Lung (tissue), 12 donors: ENCODE results near the gene KLRD1. TPM values are rescaled to one million over a fixed set of nuclear protein-coding genes. Genes with fewer than 3 reads are reported as not detected.

Source experiments
- ATAC-seq: fragments of 200-7000 bp; cut with Tn5 transposase; one replicate; pipeline ENCODE4 v1.9.1; 2020; ENCODE audit warnings: moderate number of reproducible peaks; ENCODE audit not compliant: insufficient read depth, low FRiP score
- DNase-seq, 3 donors: peaks; one replicate each; pipeline ENCODE4 v3.0.0-alpha.2; 2013 to 2017
- H3K27ac ChIP-seq, 2 donors: one replicate each; pipeline ENCODE4 v1.5.1; 2013; ENCODE audit warnings: mild to moderate bottlenecking in 2 of 2, moderate library complexity in 2 of 2, control low read depth in 1 of 2, inconsistent platforms in 1 of 2, low read depth in 1 of 2, low read length in 1 of 2
- H3K27me3 ChIP-seq, 3 donors: one replicate each; pipeline ENCODE4 v1.5.1; 2013; ENCODE audit warnings: low read length in 2 of 3; ENCODE audit not compliant: control insufficient read depth in 3 of 3, insufficient read depth in 3 of 3
- H3K36me3 ChIP-seq, 4 donors: one replicate each; pipeline ENCODE4 v1.5.1; 2013; ENCODE audit warnings: low read length in 4 of 4, mild to moderate bottlenecking in 1 of 4, moderate library complexity in 1 of 4; ENCODE audit not compliant: control insufficient read depth in 4 of 4, insufficient read depth in 4 of 4
- H3K4me1 ChIP-seq, 5 donors: one replicate each; pipeline ENCODE4 v1.5.1; 2013; ENCODE audit warnings: low read length in 5 of 5, mild to moderate bottlenecking in 2 of 5, moderate library complexity in 1 of 5; ENCODE audit not compliant: control insufficient read depth in 5 of 5, insufficient read depth in 5 of 5
- H3K4me3 ChIP-seq: one replicate; pipeline ENCODE4 v1.5.1; 2013; ENCODE audit warnings: mild to moderate bottlenecking, control low read depth, moderate library complexity
- H3K9ac ChIP-seq, 2 donors: one replicate each; pipeline ENCODE4 v1.5.1; 2013; ENCODE audit warnings: low read length in 2 of 2, control low read depth in 1 of 2; ENCODE audit not compliant: insufficient read depth in 1 of 2
- H3K9me3 ChIP-seq, 4 donors: one replicate each; pipeline ENCODE4 v1.5.1; 2013; ENCODE audit warnings: low read length in 3 of 4, mild to moderate bottlenecking in 1 of 4, moderate library complexity in 1 of 4; ENCODE audit not compliant: control insufficient read depth in 4 of 4, insufficient read depth in 3 of 4
- CTCF ChIP-seq: IDR thresholded peaks from 2 replicates; pipeline ENCODE4 v1.5.1; 2012; ENCODE audit warnings: mild to moderate bottlenecking; ENCODE audit errors: control extremely low read depth, extremely low read depth
- WGBS, 2 donors: extraction: QIAGEN DNeasy Blood & Tissue Kit; methylation state at CpG; one replicate each; pipeline ENCODE4 v1.1.7; 2013; 5-methylcytosine and 5-hydroxymethylcytosine counted together
- polyA plus RNA-seq, 2 donors: library from polyadenylated mRNA; stranded (reverse); fragments of 200-250 nt; gene quantifications; one replicate each; pipeline ENCODE4 v1.2.1, GENCODE V29; 2013
- total RNA-seq, 2 donors: library from RNA; depleted of rRNA in 1 of 2; stranded (reverse); fragments of >200 nt in 1 of 2; gene quantifications; one replicate each; pipeline ENCODE4 v1.2.1, GENCODE V29; 2014 to 2021
- donor health status: control.
- donor health status: control.
- donor health status: Bipolar disorder and iron deficiency.
- donor health status: healthy.
- donor health status: DM: yes; HTN: yes; CAD: no.

Gene KLRD1
- total and polyA plus RNA-seq, 4 donors = 1.1 to 5.2 (median 3.7) TPM

DNA sequence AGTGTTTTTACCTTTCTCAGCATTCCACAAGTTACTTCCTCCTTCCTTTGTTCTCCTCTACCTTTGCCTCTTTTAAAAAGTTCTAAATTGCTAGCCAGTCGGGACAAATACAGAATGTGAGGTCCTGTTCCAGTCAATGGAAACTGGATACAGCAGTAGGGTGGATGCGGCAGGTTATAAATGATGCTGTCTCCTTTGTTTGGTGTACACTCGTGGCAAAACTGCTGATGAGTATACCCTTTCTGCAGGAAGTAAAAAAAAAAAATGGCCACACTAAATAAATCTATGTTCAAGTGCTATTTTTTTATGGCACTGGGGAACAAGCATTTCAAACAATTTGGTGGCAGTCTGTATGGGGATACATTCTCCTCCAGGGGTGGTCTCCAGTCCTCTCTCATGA, 54.7 kb downstream of the KLRD1 start:
- no peak for TF ChIP-seq CTCF
- WGBS, 2 donors = 48 to 52% methylated on average over 3 of the region's 3 CpGs
- Histone ChIP-seq H3K36me3 (no peaks in the 10 kb centered on the region), H3K4me3 (no peak overlapping the region), H3K9ac (peak overlapping the region in 1 of 2 donors; percentile 100), H3K4me1 (peaks cover 4 to 47% (median 23%) of the 10 kb centered on the region in 5 donors), H3K27me3 (no peaks in the 10 kb centered on the region), H3K27ac (peak overlapping the region in 1 of 2 donors; percentile 59), H3K9me3 (no peaks in the 10 kb centered on the region)
- no peak for DNase-seq
- no peak for ATAC-seq

GRCh38 chr12:10362828-10363657, 55.4 kb downstream of the KLRD1 start:
- peaks cover 4 to 50% (median 23%) of the 10 kb centered on the region in 5 donors for H3K4me1 ChIP-seq
- H3K27ac ChIP-seq = peak overlapping the region in 1 of 2 donors; percentile 99
- H3K4me3 ChIP-seq = no peak overlapping the region
- 60 to 69% methylated on average over 9 of the region's 9 CpGs for WGBS, 2 donors
- H3K9ac ChIP-seq = peak overlapping the region in 1 of 2 donors; percentile 100
- ATAC-seq (no peak), DNase-seq (peak in 2 of 3 donors; percentile 47 to 61)
- no peaks in the 10 kb centered on the region for H3K9me3 ChIP-seq
- no peak for TF ChIP-seq CTCF
- H3K27me3 ChIP-seq = no peaks in the 10 kb centered on the region
- H3K36me3 ChIP-seq = no peaks in the 10 kb centered on the region

DNA sequence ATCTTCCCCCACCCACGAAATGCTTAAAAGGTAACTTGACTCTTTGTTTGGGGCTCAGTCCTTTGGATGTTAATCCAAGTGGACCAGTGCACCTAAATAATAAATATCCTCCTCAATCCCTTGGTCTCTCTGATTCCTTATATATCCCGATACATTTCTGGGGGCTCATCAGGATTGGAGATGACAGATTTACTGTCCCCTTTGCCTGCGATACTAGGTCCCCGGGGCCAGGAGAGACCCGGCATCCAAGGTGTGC, 55.9 kb downstream of the KLRD1 start:
- Histone ChIP-seq H3K4me1 (peaks cover 4 to 50% (median 23%) of the 10 kb centered on the region in 5 donors), H3K27ac (peak overlapping the region; percentile 71 to 99), H3K36me3 (no peaks in the 10 kb centered on the region), H3K27me3 (no peaks in the 10 kb centered on the region), H3K9me3 (no peaks in the 10 kb centered on the region), H3K9ac (peak overlapping the region; percentile 74 to 100), H3K4me3 (no peak overlapping the region)
- DNase-seq (peak in 2 of 3 donors; percentile 35 to 60), ATAC-seq (no peak)
- 80 to 81% methylated on average over 5 of the region's 5 CpGs for WGBS, 2 donors
- TF ChIP-seq CTCF = no peak
